Stimulated activated CD8-positive, alpha-beta memory T cell treated with anti-CD3 and anti-CD28 coated beads, Interleukin-2, amount 100 ng/mL, for 48 hours (primary cell): ENCODE measurements around the gene MYL11.

Experiments used
- DNase-seq, 2 donors: peaks; one replicate each; pipeline ENCODE4 v3.0.0-alpha.2; 2020; ENCODE audit warnings: low read depth in 2 of 2

The MYL11 gene

GRCh38 chr16:30354423-30355143, 20.0 kb upstream of the MYL11 start:
- no peak for DNase-seq

- peak; percentile 79 to 88 for DNase-seq
These were observed 19.3 kb upstream of the MYL11 start, which contains the start of gene CD2BP2 for GRCh38 chr16:30355144-30355953. Gene CD2BP2 (minus strand): TSS chr16:30355308. CDS start chr16:30354681, 627 bp downstream.

- DNase-seq: no peak
These were observed 18.7 kb upstream of the MYL11 start for GRCh38 chr16:30355954-30356308.

GRCh38 chr16:30356401-30357084, 18.1 kb upstream of the MYL11 start:
- DNase-seq: no peak

- no peak for DNase-seq
These were observed 17.4 kb upstream of the MYL11 start for GRCh38 chr16:30357085-30357714.

GRCh38 chr16:30357715-30358576, 16.7 kb upstream of the MYL11 start:
- no peak for DNase-seq

- DNase-seq: no peak
These were observed 16.0 kb upstream of the MYL11 start for GRCh38 chr16:30358577-30358936.

GRCh38 chr16:30358990-30359870, 15.4 kb upstream of the MYL11 start:
- no peak for DNase-seq

GRCh38 chr16:30359871-30360170, 14.8 kb upstream of the MYL11 start:
- no peak for DNase-seq

- DNase-seq: no peak
These were observed 13.4 kb upstream of the MYL11 start for GRCh38 chr16:30361180-30361579.

GRCh38 chr16:30365200-30365599, 9.4 kb upstream of the MYL11 start:
- no peak for DNase-seq

GRCh38 chr16:30366511-30366910, 8.1 kb upstream of the MYL11 start:
- DNase-seq: no peak

- DNase-seq: no peak
These were observed 7.1 kb upstream of the MYL11 start for GRCh38 chr16:30367349-30368009.

GRCh38 chr16:30368122-30368791, 6.3 kb upstream of the MYL11 start:
- no peak for DNase-seq

GRCh38 chr16:30368792-30369090, 5.9 kb upstream of the MYL11 start:
- no peak for DNase-seq

- no peak for DNase-seq
These were observed 5.3 kb upstream of the MYL11 start for GRCh38 chr16:30369091-30369937.

GRCh38 chr16:30369938-30370455, 4.6 kb upstream of the MYL11 start:
- DNase-seq: no peak
